SH-SY5Y (cell line): Measurements from ENCODE around the gene SRRD.

Source experiments
- GATA2 ChIP-seq: IDR thresholded peaks from 2 replicates; pipeline ENCODE4 v1.6.1; 2011; ENCODE audit warnings: mild to moderate bottlenecking, low read depth, low read length
- GATA3 ChIP-seq: IDR thresholded peaks from 2 replicates; pipeline ENCODE4 v1.6.1; 2011; ENCODE audit warnings: low read depth, mild to moderate bottlenecking, low read length, moderate library complexity

DNA sequence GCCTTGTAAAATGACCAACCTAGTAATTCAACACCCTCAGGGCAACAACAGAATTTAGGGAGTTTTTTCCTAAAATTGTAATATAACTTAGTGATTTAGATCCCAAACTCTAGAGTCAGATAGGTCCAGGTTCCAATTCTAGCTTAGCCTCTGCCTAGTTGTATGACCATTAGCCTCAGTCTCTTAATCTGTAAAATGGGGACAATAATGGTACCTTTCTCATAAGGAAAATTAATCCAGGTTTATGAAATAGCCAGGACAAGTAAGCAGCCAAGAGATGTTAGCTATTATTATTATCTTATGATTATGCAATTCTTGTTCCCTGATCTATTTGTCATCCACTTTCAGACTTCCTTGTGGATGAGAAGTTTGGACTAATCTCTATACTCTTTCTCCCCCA is 24.5 kb downstream of the SRRD start:
- TF ChIP-seq GATA3: no peak
- TF ChIP-seq GATA2: no peak
